HL-60 (cell line): ENCODE results near the gene GPR42.

Experiments used
- DNase-seq, 2 experiments: peaks; one replicate each; pipeline ENCODE4 v3.0.0-alpha.2; 2010 to 2020; ENCODE audit warnings: low read depth in 1 of 2, low spot score in 1 of 2
- H3K27ac ChIP-seq: fragments of 250-450 bp; sonication (Bioruptor Pico); replicated peaks from 2 replicates; pipeline ENCODE4 v1.5.1; 2020; ENCODE audit warnings: mild to moderate bottlenecking, moderate library complexity
- H3K27me3 ChIP-seq: fragments of 250-450 bp; sonication (Bioruptor Pico); 2 replicates; pipeline ENCODE4 v1.5.1; 2021; ENCODE audit warnings: mild to moderate bottlenecking, moderate library complexity; ENCODE audit not compliant: insufficient read depth, poor library complexity, severe bottlenecking
- H3K4me3 ChIP-seq: replicated peaks from 2 replicates; pipeline ENCODE4 v1.5.1; 2011; ENCODE audit warnings: mild to moderate bottlenecking, control low read depth, low read length; ENCODE audit not compliant: insufficient read depth
- GABPA ChIP-seq: IDR thresholded peaks from 2 replicates; pipeline ENCODE4 v1.6.1; 2012; ENCODE audit warnings: low read depth
- POLR2AphosphoS5 ChIP-seq: IDR thresholded peaks from 2 replicates; pipeline ENCODE4 v1.6.1; 2012; ENCODE audit warnings: low read depth
- SPI1 ChIP-seq: IDR thresholded peaks from 2 replicates; pipeline ENCODE4 v1.6.1; 2012; ENCODE audit warnings: low read depth, mild to moderate bottlenecking, borderline replicate concordance
- TF ChIP-seq, protein P1 (sequence below): IDR thresholded peaks from one replicate; pipeline ENCODE4 v1.5.1; 2011; ENCODE audit warnings: low read length, control low read depth, inconsistent platforms; ENCODE audit not compliant: insufficient read depth
- TF ChIP-seq, protein P2 (sequence below): IDR thresholded peaks from 2 replicates; pipeline ENCODE4 v1.6.1; 2012; ENCODE audit warnings: low read depth; ENCODE audit not compliant: insufficient replicate concordance

GPR42 gene

DNA sequence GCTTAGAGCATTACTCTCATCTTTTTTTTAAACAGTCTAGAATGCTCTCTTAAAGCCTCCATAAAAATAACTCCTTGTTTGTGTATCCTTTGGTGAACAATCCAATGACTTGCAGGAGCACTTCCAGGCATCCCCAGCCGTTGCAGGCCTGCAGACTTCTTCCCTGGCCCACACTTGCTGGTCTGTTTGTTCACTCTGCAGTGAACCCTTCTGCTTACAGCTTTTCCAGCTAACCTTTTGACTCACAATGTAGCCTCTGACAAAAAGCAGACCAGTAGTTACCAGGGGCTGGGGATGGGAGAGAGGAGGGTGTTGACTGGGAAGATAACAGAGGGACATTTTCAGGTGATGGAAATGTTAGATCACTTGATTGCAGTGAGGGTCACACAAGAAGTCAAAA is 9.1 kb downstream of the GPR42 start:
- TF ChIP-seq, protein P1, sequence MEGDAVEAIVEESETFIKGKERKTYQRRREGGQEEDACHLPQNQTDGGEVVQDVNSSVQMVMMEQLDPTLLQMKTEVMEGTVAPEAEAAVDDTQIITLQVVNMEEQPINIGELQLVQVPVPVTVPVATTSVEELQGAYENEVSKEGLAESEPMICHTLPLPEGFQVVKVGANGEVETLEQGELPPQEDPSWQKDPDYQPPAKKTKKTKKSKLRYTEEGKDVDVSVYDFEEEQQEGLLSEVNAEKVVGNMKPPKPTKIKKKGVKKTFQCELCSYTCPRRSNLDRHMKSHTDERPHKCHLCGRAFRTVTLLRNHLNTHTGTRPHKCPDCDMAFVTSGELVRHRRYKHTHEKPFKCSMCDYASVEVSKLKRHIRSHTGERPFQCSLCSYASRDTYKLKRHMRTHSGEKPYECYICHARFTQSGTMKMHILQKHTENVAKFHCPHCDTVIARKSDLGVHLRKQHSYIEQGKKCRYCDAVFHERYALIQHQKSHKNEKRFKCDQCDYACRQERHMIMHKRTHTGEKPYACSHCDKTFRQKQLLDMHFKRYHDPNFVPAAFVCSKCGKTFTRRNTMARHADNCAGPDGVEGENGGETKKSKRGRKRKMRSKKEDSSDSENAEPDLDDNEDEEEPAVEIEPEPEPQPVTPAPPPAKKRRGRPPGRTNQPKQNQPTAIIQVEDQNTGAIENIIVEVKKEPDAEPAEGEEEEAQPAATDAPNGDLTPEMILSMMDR: no peak
- TF ChIP-seq, protein P2, sequence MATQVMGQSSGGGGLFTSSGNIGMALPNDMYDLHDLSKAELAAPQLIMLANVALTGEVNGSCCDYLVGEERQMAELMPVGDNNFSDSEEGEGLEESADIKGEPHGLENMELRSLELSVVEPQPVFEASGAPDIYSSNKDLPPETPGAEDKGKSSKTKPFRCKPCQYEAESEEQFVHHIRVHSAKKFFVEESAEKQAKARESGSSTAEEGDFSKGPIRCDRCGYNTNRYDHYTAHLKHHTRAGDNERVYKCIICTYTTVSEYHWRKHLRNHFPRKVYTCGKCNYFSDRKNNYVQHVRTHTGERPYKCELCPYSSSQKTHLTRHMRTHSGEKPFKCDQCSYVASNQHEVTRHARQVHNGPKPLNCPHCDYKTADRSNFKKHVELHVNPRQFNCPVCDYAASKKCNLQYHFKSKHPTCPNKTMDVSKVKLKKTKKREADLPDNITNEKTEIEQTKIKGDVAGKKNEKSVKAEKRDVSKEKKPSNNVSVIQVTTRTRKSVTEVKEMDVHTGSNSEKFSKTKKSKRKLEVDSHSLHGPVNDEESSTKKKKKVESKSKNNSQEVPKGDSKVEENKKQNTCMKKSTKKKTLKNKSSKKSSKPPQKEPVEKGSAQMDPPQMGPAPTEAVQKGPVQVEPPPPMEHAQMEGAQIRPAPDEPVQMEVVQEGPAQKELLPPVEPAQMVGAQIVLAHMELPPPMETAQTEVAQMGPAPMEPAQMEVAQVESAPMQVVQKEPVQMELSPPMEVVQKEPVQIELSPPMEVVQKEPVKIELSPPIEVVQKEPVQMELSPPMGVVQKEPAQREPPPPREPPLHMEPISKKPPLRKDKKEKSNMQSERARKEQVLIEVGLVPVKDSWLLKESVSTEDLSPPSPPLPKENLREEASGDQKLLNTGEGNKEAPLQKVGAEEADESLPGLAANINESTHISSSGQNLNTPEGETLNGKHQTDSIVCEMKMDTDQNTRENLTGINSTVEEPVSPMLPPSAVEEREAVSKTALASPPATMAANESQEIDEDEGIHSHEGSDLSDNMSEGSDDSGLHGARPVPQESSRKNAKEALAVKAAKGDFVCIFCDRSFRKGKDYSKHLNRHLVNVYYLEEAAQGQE: no peak
- no peak for TF ChIP-seq SPI1
- TF ChIP-seq POLR2AphosphoS5: no peak
- no peak for TF ChIP-seq GABPA
- H3K27ac ChIP-seq: no peak overlapping the region

GRCh38 chr19:35380450-35381124 is 9.7 kb downstream of the GPR42 start:
- H3K27me3 ChIP-seq: no peaks in the 10 kb centered on the region
- H3K4me3 ChIP-seq: no peak overlapping the region
- no peak overlapping the region for H3K27ac ChIP-seq
- TF ChIP-seq GABPA: no peak
- no peak for TF ChIP-seq POLR2AphosphoS5
- TF ChIP-seq, protein P1: no peak
- no peak for TF ChIP-seq SPI1
- TF ChIP-seq, protein P2: no peak
- DNase-seq: no peak

More for the DNA sequence above, 9.1 kb downstream of the GPR42 start:
- no peaks in the 10 kb centered on the region for H3K27me3 ChIP-seq
- DNase-seq: no peak
- no peak overlapping the region for H3K4me3 ChIP-seq

GRCh38 chr19:35381318-35381717 is 10.4 kb downstream of the GPR42 start:
- no peak for TF ChIP-seq GABPA
- no peak overlapping the region for H3K27ac ChIP-seq
- H3K4me3 ChIP-seq: no peak overlapping the region
- no peaks in the 10 kb centered on the region for H3K27me3 ChIP-seq
- no peak for DNase-seq

- H3K4me3 ChIP-seq: no peak overlapping the region
- H3K27ac ChIP-seq: no peak overlapping the region
- TF ChIP-seq SPI1 (no peak), POLR2AphosphoS5 (no peak)
- H3K27me3 ChIP-seq: no peaks in the 10 kb centered on the region
- no peak for DNase-seq
Measured at GRCh38 chr19:35381926-35382325, 11.1 kb downstream of the GPR42 start.

DNA sequence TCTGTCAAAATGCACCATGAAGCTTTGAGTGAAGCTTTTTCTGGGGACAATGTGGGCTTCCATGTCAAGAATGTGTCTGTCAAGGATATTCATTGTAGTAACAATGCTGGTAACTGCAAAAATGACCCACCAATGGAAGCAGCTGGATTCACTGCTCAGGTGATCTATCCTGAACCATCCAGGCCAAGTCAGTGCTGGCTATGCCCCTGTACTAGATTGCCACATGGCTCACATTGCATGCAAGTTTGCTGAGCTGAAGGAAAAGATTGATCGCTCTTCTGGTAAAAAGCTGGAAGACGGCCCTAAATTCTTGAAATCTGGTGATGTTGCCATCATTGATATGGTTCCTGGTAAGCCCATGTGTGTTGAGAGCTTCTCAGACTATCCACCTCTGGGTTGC is 12.7 kb downstream of the GPR42 start:
- Histone ChIP-seq H3K27me3 (no peaks in the 10 kb centered on the region), H3K27ac (no peak overlapping the region), H3K4me3 (no peak overlapping the region)
- no peak for DNase-seq
- no peak for TF ChIP-seq POLR2AphosphoS5
- TF ChIP-seq, protein P2: no peak
- no peak for TF ChIP-seq GABPA
- no peak for TF ChIP-seq SPI1
- TF ChIP-seq, protein P1: no peak
